Naive B cell (primary cell): ENCODE results near the gene FCRLB. TPM values are rescaled to one million over a fixed set of nuclear protein-coding genes. Genes with fewer than 3 reads are reported as not detected.
"Not testable (repeated sequence)": the region's sequence is repeated elsewhere in the genome, so short reads cannot be mapped to it uniquely, and the experiment has no call there.

ENCODE experiments used
- ATAC-seq, 2 donors: fragments of 150-1000 bp; cut with Tn5 transposase; 2 replicates each; pipeline ENCODE4 v1.10.0; 2021; ENCODE audit warnings: low read depth in 2 of 2, mild to moderate bottlenecking in 2 of 2, moderate library complexity in 2 of 2
- DNase-seq: peaks from one replicate; pipeline ENCODE4 v3.0.0; 2022
- H3K27ac Mint-ChIP-seq, 6 donors: one replicate each; pipeline ENCODE4 v1.8.0; 2020 to 2022; ENCODE audit warnings: mild to moderate bottlenecking in 6 of 6, mixed read lengths in 6 of 6, moderate library complexity in 5 of 6, inconsistent platforms in 2 of 6
- H3K27me3 Mint-ChIP-seq, 3 donors: one replicate each; pipeline ENCODE4 v1.8.0; 2021 to 2022; ENCODE audit warnings: mixed read lengths in 3 of 3, mild to moderate bottlenecking in 1 of 3
- H3K36me3 Mint-ChIP-seq, 2 donors: one replicate each; pipeline ENCODE4 v1.8.0; 2020 to 2022; ENCODE audit warnings: mixed read lengths in 2 of 2, inconsistent platforms in 1 of 2, mild to moderate bottlenecking in 1 of 2
- H3K4me1 Mint-ChIP-seq, 3 donors: one replicate each; pipeline ENCODE4 v1.8.0; 2020 to 2022; ENCODE audit warnings: mixed read lengths in 3 of 3, inconsistent platforms in 1 of 3, mild to moderate bottlenecking in 1 of 3, moderate library complexity in 1 of 3
- H3K4me3 Mint-ChIP-seq, 8 donors: one replicate each; pipeline ENCODE4 v1.8.0; 2020 to 2022; ENCODE audit warnings: mild to moderate bottlenecking in 8 of 8, mixed read lengths in 8 of 8, moderate library complexity in 8 of 8, inconsistent platforms in 2 of 8
- H3K9me3 Mint-ChIP-seq, 7 donors: one replicate each; pipeline ENCODE4 v1.8.0; 2020 to 2022; ENCODE audit warnings: mixed read lengths in 7 of 7, mild to moderate bottlenecking in 5 of 7, inconsistent platforms in 2 of 7, moderate library complexity in 1 of 7
- polyA plus RNA-seq, 6 donors: library from polyadenylated mRNA; unstranded; fragments of 300-500 nt; fragmentation: Illumina TruSeq; gene quantifications; one replicate each; pipeline ENCODE4 v1.2.3, GENCODE V29; 2021; ENCODE audit warnings: low read depth in 6 of 6

Gene FCRLB, protein sequence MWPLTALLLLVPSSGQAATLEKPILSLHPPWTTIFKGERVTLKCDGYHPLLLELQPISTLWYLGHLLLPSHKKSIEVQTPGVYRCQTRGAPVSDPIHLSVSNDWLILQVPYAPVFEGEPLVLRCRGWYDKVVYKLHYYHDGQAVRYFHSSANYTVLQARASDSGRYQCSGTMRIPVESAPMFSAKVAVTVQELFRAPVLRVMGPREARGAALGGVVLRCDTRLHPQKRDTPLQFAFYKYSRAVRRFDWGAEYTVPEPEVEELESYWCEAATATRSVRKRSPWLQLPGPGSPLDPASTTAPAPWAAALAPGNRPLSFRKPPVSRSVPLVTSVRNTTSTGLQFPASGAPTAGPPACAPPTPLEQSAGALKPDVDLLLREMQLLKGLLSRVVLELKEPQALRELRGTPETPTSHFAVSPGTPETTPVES
- polyA plus RNA-seq, result 1 to 10 TPM; 3.9 to 7.3 (median 5.3) TPM

DNA sequence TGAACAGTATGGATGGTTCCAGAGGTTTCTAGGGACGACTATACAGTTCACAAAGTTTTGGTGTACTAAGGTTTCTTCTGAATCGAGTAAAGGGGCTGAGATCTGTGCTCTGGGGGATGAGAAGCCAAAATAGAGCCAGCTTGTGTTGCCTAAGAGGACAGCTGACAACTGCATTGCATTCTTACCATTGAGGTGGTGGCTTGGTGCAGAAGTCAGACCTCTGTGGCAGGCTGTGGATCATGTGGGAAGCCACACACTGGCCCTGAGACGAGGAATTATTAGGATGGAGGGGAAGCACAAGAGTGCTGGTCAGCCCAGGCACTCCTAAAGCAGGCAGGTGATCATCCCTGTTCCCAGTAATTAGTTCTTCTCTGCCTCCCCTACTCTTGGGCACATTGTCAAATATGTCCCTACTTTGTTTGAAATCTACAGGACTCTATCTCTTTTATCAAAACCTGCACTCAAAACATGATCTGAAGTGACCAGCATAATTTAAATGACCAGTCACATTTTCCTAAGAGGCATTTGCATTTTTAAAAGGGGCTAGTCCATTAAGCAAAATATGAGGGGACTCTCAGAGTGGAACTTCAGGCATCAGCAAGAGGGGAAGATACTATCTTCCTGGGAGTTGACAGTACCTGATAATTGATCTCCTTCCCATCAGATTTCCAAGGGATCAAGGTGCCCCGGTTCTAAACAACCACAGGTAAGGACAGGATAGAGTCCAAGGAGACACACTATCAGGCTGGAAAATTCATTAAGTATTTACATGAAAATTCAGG lies at the start of gene FCRLB:
Gene FCRLB, plus strand, starts transcription at position 589 of the 782 bp plus-strand sequence. CDS start 1,129 bp downstream, outside the sequence.
- no peaks in the 10 kb centered on the region for H3K27me3 Mint-ChIP-seq
- peak within 1 kb of the TSS in 1 of 8 donors; percentile 8 for H3K4me3 Mint-ChIP-seq
- H3K27ac Mint-ChIP-seq, result peak within 1 kb of the TSS in 3 of 6 donors; percentile 7 to 85 (median 61)
- H3K4me1 Mint-ChIP-seq, result peaks cover 55 to 80% (median 78%) of the 10 kb centered on the region in 3 donors
- ATAC-seq (no peak), DNase-seq (no peak)
- H3K36me3 Mint-ChIP-seq, result no peaks in the 10 kb centered on the region
- peaks cover 0 to 2% (median 0%) of the 10 kb centered on the region in 7 donors for H3K9me3 Mint-ChIP-seq

DNA sequence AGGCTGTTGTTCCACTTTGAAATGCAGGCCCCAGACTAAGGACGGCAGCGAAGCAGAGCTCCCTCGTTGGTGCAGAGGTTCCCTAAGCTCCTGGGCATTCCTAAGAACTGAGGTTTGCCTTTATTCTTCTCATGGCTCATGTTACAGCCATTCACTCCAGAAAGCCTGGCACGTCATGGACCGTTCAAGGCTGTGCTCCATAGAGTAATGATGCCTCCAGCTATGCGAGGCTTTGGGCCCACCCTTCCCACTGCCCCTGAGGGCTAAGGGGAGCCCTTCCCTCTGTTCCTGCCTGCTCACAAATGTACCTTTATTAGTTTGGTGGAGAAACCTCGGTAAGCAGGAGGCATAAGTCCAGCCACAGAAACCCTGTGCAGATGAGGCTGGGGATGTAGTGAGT lies 47.9 kb upstream of the FCRLB start:
- not testable (repeated sequence) for H3K4me3 Mint-ChIP-seq, H3K4me1 Mint-ChIP-seq, H3K27me3 Mint-ChIP-seq, DNase-seq, ATAC-seq, H3K27ac Mint-ChIP-seq, H3K9me3 Mint-ChIP-seq
- peaks cover 16 to 17% of the 10 kb centered on the region in 2 donors for H3K36me3 Mint-ChIP-seq

DNA sequence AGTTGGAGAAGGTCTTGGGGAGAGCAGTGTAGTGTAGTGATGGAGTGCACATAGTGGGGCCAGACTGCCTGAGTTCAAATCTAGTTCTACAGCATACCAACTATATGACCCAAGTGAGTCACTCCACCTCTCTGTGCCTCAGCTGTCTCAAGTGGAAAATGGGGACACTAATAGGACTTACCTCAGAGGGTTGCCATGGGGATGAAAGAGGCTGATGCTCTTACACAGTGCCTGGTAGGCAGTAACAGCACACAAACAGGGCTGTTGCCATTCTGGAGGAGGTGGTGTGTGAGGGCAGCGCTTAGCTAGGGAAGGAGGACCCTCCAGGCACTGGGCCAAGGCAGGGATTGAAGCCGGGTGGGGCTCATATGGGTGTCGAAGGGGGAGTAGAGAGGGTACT lies 46.9 kb upstream of the FCRLB start:
- ATAC-seq, DNase-seq, H3K4me3 Mint-ChIP-seq, H3K9me3 Mint-ChIP-seq, H3K27me3 Mint-ChIP-seq, H3K27ac Mint-ChIP-seq, H3K4me1 Mint-ChIP-seq: not testable (repeated sequence)
- peaks cover 17 to 20% of the 10 kb centered on the region in 2 donors for H3K36me3 Mint-ChIP-seq

DNA sequence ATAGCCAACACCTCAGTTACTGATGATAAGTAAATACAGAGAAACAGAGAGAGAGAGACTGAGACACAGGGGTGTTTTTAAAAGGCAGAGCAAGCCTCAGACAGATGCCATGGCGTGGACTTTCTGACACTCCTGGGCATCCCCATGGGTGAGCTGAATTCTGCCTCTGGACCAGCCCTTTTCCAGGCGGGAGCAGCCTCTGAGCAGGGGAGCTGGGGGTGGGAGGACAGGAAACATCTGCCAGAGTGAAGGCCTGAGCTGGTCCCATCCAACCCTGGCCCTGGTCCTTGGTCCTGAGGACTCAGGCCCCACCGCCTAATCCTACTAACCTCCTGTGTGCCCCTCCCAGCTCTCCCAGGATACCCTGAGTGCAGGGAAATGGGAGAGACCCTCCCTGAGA lies 46.4 kb upstream of the FCRLB start:
- ATAC-seq, H3K9me3 Mint-ChIP-seq, DNase-seq, H3K4me3 Mint-ChIP-seq, H3K4me1 Mint-ChIP-seq, H3K27me3 Mint-ChIP-seq, H3K27ac Mint-ChIP-seq: not testable (repeated sequence)
- H3K36me3 Mint-ChIP-seq, result peaks cover 17 to 20% of the 10 kb centered on the region in 2 donors

DNA sequence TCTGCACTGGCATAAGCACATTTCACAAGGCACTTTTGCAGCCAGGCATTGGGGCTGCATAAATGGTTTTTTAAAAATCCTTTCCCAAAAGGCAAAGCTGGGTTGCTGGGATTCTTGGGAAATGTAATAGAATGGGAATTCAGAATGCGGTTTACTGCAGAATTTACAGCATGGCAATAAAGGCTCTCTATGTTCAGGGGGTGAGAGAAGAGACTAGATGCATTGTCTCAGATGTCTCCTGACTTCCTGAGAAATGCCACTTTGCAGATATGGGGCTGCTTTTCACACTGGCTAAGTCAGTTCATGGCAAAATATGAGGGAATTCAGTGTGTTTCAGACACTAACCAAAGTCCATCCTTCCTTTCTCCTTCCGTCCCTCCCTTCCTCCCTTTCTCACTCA lies 44.9 kb upstream of the FCRLB start:
- Mint-ChIP-seq H3K4me3 (no peak overlapping the region), H3K9me3 (no peaks in the 10 kb centered on the region), H3K4me1 (peaks cover 0 to 8% (median 2%) of the 10 kb centered on the region in 3 donors), H3K27ac (peak overlapping the region in 1 of 6 donors; percentile 47), H3K27me3 (no peaks in the 10 kb centered on the region), H3K36me3 (peaks cover 17 to 20% of the 10 kb centered on the region in 2 donors)
- DNase-seq, result no peak
- ATAC-seq, result no peak

DNA sequence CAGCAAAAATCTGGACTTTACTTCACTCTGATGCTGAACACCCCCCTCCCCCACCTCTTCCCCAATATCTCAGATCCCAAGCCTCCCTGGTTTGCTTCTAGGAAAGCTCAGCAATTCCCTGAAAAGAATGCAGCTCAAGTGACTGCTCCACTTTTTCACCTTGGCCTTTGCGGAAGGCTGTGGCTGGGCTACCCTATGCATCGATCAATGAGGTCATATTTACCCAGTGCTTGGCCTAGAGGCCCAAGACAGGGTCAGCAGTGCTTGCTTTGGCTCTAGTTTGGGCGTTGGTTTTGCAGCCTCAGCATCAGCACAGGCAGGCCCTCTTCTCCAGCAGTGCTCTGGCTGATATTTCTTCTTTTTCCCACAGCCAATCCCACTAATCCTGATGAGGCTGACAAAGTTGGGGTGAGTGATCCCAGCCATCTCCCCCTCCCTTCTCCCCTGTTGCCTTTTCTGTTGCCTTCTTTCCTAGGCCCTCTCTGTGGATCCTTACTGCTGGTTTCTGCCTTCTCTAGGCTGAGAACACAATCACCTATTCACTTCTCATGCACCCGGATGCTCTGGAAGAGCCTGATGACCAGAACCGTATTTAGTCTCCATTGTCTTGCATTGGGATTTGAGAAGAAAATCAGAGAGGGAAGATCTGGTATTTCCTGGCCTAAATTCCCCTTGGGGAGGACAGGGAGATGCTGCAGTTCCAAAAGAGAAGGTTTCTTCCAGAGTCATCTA lies 44.2 kb upstream of the FCRLB start:
- Mint-ChIP-seq H3K4me1 (peaks cover 0 to 8% (median 2%) of the 10 kb centered on the region in 3 donors), H3K9me3 (no peaks in the 10 kb centered on the region), H3K4me3 (no peak overlapping the region), H3K27ac (peak overlapping the region in 3 of 6 donors; percentile 42 to 74 (median 51)), H3K27me3 (no peaks in the 10 kb centered on the region), H3K36me3 (peaks cover 17 to 20% of the 10 kb centered on the region in 2 donors)
- DNase-seq, result no peak
- no peak for ATAC-seq

DNA sequence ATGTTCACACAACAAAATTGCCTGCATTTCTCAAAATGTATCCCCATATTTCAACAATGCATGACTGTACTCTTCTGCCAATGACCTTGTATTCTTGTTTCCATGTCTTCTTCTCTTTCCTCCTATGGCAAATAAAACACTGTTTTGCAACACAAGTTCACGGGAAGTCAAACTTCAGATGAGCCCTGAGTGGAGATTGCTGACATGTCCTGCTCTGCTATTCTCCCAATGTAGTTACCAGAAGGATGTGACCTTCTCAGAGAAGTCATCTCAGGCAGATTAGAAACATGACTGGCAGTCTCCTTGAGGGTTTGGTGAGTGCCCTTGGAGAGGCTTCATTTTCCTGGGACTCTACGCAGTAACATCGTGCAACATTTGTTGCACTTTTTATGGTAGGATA lies 42.8 kb upstream of the FCRLB start:
- no peak overlapping the region for H3K27ac Mint-ChIP-seq
- peaks cover 0 to 14% (median 2%) of the 10 kb centered on the region in 3 donors for H3K4me1 Mint-ChIP-seq

DNA sequence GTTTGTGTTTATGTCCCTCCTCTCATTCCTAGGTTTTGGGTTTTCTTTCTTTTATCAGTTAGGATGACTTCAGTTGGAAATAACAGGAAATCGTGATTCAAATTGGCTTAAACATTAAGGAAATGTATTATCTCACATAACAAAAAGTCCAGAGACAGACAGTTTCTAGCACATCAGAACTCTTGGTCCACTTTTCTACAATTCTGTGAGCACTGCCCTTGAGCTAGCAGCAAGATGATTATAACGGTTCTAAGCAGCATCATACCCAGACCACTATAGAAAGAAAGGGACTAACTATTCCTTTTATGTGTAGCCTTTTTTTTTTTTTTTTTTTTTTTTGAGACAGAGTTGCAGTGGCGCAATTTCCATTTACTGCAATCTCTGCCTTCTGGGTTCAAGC lies 39.5 kb upstream of the FCRLB start:
- Mint-ChIP-seq H3K36me3 (peaks cover 9 to 26% of the 10 kb centered on the region in 2 donors), H3K4me1 (peaks cover 0 to 17% (median 0%) of the 10 kb centered on the region in 3 donors), H3K27ac (no peak overlapping the region), H3K9me3 (no peaks in the 10 kb centered on the region), H3K4me3 (no peak overlapping the region), H3K27me3 (no peaks in the 10 kb centered on the region)
- no peak for ATAC-seq
- no peak for DNase-seq

More for the DNA sequence above, 42.8 kb upstream of the FCRLB start:
- no peaks in the 10 kb centered on the region for H3K9me3 Mint-ChIP-seq
- H3K27me3 Mint-ChIP-seq, result no peaks in the 10 kb centered on the region
- H3K36me3 Mint-ChIP-seq, result peaks cover 13 to 20% of the 10 kb centered on the region in 2 donors
- no peak overlapping the region for H3K4me3 Mint-ChIP-seq
- no peak for DNase-seq
- ATAC-seq, result no peak

DNA sequence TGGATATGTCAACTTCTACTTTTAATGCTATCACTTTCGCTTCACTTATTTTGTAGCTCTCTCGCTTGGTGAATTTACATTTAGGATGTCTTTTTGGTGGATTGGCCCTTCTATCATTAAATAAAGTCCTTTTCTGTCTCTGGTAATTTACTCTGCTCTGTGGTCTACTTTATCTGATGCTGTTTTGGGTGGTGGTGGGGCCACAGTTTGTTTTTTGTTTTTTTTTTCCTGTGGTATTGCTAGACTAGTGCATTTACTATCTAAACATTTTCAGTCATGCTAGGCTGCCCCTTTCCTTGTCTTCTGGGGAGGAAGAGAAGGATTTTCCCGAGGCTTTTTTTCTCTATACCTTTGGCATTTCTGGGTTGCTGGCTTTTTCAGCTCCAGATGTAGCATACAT lies 32.4 kb upstream of the FCRLB start:
- Mint-ChIP-seq H3K27me3 (peaks cover 0 to under 1% (median 0%) of the 10 kb centered on the region in 3 donors), H3K4me3 (no peak overlapping the region), H3K27ac (peak overlapping the region in 4 of 6 donors; percentile 15 to 84 (median 28)), H3K36me3 (peaks cover 0 to 6% of the 10 kb centered on the region in 2 donors), H3K9me3 (no peaks in the 10 kb centered on the region), H3K4me1 (peaks cover 6 to 10% (median 10%) of the 10 kb centered on the region in 3 donors)
- ATAC-seq (no peak), DNase-seq (no peak)

DNA sequence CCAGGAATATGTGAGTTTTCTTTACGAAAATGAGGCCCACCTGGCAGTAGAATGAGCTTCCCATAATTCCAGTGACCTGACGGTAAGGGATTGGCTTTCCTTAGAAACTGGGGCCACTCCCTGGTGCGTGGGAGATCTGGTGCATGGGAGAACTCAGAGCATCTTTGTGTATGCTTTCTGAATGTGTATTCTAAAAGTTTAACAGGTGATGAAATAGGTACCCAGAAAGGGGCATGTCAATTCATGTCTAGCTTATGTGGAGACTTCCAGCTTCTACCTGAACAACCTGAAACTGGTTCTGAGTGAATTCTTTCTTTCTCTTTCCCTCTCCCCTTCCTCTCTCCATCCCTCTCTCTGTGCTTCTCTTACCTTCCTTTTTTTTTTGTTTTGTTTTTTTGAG lies 29.5 kb upstream of the FCRLB start:
- ATAC-seq, result no peak
- H3K27me3 Mint-ChIP-seq, result peaks cover 0 to 15% (median 6%) of the 10 kb centered on the region in 3 donors
- peaks cover 0 to 6% (median 2%) of the 10 kb centered on the region in 7 donors for H3K9me3 Mint-ChIP-seq

DNA sequence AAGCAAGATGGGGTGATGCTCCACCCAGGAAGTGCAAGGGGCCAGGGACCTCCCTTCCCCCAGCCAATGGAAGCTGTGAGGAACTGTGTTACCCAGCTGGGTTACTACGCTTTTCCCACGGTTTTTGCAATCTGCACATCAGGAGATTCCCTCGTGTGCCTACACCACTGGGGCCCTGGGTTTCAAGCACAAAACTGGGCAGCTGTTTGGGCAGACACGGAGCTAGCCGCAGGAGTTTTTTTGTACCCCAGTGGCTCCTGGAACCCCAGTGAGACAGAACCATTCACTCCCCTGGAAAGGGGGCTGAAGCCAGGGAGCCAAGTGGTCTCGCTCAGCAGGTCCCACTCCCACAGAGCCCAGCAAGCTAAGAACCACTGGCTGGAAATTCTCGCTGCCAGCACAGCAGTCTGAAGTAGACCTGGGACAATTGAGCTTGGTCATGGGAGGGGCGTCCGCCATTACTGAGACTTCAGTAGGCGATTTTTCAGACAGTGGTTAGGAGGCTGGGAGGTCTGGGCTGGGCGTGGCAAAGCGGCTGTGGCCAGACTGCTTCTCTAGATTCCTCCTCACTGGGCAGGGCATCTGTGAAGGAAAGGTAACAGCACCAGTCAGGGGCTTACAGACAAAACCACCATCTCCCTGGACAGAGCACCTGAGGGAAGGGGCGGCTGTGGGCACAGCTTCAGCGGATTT lies 28.2 kb upstream of the FCRLB start:
- H3K9me3 Mint-ChIP-seq, H3K36me3 Mint-ChIP-seq, DNase-seq, ATAC-seq, H3K27ac Mint-ChIP-seq: not testable (repeated sequence)
- H3K4me3 Mint-ChIP-seq, result peak overlapping the region in 1 of 8 donors; percentile 42
- peaks cover 0 to 15% (median 6%) of the 10 kb centered on the region in 3 donors for H3K27me3 Mint-ChIP-seq
- peaks cover 6 to 15% (median 8%) of the 10 kb centered on the region in 3 donors for H3K4me1 Mint-ChIP-seq

More for the DNA sequence above, 29.5 kb upstream of the FCRLB start:
- no peak for DNase-seq
- Mint-ChIP-seq H3K36me3 (peaks cover 0 to 6% of the 10 kb centered on the region in 2 donors), H3K4me3 (no peak overlapping the region), H3K4me1 (peaks cover 6 to 15% (median 10%) of the 10 kb centered on the region in 3 donors), H3K27ac (no peak overlapping the region)

DNA sequence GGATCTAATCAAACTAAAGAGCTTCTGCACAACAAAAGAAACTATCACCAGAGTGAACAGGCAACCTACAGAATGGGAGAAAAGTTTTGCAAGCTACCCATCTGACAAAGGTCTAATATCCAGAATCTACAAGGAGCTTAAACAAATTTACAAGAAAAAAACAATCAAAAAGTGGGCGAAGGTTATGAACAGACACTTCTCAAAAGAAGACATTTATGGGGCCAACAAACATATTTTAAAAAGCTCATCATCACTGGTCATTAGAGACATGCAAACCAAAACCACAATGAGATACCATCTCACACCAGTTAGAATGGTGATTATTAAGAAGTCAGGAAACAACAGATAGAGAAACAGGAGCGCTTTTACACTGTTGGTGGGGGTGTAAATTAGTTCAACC lies 23.0 kb upstream of the FCRLB start:
- not testable (repeated sequence) for H3K9me3 Mint-ChIP-seq, ATAC-seq, DNase-seq, H3K4me1 Mint-ChIP-seq, H3K36me3 Mint-ChIP-seq, H3K27ac Mint-ChIP-seq, H3K4me3 Mint-ChIP-seq
- H3K27me3 Mint-ChIP-seq, result peaks cover 0 to 15% (median 6%) of the 10 kb centered on the region in 3 donors
